ENCODE data around the gene NKX1-2. TPM values are rescaled to one million over a fixed set of nuclear protein-coding genes. Genes with fewer than 3 reads are reported as not detected.
"Not testable (repeated sequence)": the region's sequence is repeated elsewhere in the genome, so short reads cannot be mapped to it uniquely, and the experiment has no call there.

NKX1-2 gene
- total and polyA plus RNA-seq, 2 experiments from 2014 or later = 9.8 to 39.4 TPM

- Mint-ChIP-seq H3K4me3 (peak overlapping the region; percentile 77), H3K27ac (no peak overlapping the region), H3K4me1 (peaks cover 37% of the 10 kb centered on the region), H3K36me3 (ENCODE audit: low read depth) (peaks cover 12% of the 10 kb centered on the region), H3K9me3 (no peaks in the 10 kb centered on the region), H3K27me3 (ENCODE audit: insufficient read depth, low read depth, poor library complexity) (peaks cover 48% of the 10 kb centered on the region)
- no peaks in the 10 kb centered on the region for H3K36me3 ChIP-seq (ENCODE audit: insufficient read depth)
- no peaks in the 10 kb centered on the region for H3K9me2 ChIP-seq (ENCODE audit: insufficient read depth)
- peaks cover 23% of the 10 kb centered on the region for H3F3A ChIP-seq (replicated peaks; ENCODE audit: low read depth)
- DNase-seq (ENCODE audit: low spot score) = peak; percentile 61
- H3K27ac ChIP-seq (ENCODE audit: low read depth) = no peak overlapping the region
- H4K20me1 ChIP-seq (replicated peaks; ENCODE audit: insufficient read depth) = peaks cover 5% of the 10 kb centered on the region; the same call in 1 of the 2 replicates
- peaks cover 52% of the 10 kb centered on the region for H3K27me3 ChIP-seq (ENCODE audit: insufficient read depth)
- H3K4me3 ChIP-seq = peak overlapping the region; percentile 81
- TF ChIP-seq, protein P1, sequence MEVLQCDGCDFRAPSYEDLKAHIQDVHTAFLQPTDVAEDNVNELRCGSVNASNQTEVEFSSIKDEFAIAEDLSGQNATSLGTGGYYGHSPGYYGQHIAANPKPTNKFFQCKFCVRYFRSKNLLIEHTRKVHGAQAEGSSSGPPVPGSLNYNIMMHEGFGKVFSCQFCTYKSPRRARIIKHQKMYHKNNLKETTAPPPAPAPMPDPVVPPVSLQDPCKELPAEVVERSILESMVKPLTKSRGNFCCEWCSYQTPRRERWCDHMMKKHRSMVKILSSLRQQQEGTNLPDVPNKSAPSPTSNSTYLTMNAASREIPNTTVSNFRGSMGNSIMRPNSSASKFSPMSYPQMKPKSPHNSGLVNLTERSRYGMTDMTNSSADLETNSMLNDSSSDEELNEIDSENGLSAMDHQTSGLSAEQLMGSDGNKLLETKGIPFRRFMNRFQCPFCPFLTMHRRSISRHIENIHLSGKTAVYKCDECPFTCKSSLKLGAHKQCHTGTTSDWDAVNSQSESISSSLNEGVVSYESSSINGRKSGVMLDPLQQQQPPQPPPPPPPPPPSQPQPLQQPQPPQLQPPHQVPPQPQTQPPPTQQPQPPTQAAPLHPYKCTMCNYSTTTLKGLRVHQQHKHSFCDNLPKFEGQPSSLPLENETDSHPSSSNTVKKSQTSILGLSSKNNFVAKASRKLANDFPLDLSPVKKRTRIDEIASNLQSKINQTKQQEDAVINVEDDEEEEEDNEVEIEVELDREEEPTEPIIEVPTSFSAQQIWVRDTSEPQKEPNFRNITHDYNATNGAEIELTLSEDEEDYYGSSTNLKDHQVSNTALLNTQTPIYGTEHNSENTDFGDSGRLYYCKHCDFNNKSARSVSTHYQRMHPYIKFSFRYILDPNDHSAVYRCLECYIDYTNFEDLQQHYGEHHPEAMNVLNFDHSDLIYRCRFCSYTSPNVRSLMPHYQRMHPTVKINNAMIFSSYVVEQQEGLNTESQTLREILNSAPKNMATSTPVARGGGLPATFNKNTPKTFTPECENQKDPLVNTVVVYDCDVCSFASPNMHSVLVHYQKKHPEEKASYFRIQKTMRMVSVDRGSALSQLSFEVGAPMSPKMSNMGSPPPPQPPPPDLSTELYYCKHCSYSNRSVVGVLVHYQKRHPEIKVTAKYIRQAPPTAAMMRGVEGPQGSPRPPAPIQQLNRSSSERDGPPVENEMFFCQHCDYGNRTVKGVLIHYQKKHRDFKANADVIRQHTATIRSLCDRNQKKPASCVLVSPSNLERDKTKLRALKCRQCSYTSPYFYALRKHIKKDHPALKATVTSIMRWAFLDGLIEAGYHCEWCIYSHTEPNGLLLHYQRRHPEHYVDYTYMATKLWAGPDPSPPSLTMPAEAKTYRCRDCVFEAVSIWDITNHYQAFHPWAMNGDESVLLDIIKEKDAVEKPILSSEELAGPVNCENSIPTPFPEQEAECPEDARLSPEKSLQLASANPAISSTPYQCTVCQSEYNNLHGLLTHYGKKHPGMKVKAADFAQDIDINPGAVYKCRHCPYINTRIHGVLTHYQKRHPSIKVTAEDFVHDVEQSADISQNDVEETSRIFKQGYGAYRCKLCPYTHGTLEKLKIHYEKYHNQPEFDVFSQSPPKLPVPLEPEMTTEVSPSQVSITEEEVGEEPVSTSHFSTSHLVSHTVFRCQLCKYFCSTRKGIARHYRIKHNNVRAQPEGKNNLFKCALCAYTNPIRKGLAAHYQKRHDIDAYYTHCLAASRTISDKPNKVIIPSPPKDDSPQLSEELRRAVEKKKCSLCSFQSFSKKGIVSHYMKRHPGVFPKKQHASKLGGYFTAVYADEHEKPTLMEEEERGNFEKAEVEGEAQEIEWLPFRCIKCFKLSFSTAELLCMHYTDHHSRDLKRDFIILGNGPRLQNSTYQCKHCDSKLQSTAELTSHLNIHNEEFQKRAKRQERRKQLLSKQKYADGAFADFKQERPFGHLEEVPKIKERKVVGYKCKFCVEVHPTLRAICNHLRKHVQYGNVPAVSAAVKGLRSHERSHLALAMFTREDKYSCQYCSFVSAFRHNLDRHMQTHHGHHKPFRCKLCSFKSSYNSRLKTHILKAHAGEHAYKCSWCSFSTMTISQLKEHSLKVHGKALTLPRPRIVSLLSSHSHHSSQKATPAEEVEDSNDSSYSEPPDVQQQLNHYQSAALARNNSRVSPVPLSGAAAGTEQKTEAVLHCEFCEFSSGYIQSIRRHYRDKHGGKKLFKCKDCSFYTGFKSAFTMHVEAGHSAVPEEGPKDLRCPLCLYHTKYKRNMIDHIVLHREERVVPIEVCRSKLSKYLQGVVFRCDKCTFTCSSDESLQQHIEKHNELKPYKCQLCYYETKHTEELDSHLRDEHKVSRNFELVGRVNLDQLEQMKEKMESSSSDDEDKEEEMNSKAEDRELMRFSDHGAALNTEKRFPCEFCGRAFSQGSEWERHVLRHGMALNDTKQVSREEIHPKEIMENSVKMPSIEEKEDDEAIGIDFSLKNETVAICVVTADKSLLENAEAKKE (CRISPR knock-in tag; IDR thresholded peaks at IDR 0.05) = no peak
- TF ChIP-seq ZNF331 (CRISPR knock-in tag; IDR thresholded peaks at IDR 0.05; ENCODE audit: low read depth) (no peak), EZH2phosphoT487 (IDR thresholded peaks at IDR 0.05; ENCODE audit: unreplicated experiment) (no peak), POLR2AphosphoS5 (IDR thresholded peaks at IDR 0.05; ENCODE audit: low read depth) (peak; percentile 36; the same call in 1 of the 2 replicates)
- no peak; the same call in 2 of the 3 replicates for ATAC-seq
- H3K4me1 ChIP-seq (ENCODE audit: insufficient read depth) = peaks cover 33% of the 10 kb centered on the region
- no peaks in the 10 kb centered on the region; the same call in 1 of the 2 replicates for H3K79me2 ChIP-seq (replicated peaks; ENCODE audit: insufficient read depth)
- no peak overlapping the region for H2AFZ ChIP-seq
- H3K4me2 ChIP-seq = peak overlapping the region; percentile 99
Observed at GRCh38 chr10:124446830-124447750, 2.7 kb downstream of the NKX1-2 start.

DNA sequence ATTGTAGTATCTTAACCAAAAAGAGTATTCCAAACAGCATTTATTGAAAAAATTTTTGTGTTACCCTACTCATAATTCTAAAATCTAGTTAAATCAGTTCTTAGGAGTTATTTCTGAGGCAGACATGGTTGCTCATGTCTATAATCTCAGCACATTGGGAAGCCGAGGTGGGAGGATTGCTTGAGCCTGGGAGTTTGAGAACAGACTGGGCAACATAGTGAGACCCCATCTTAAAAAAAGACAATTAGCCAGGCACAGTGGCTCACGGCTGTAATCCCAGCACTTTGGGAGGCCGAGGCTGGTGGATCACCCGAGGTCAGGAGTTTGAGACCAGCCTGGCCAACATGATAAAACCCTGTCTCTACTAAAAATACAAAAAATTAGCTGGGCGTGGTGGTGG lies 8.1 kb downstream of the NKX1-2 start:
- H3K9me2 ChIP-seq (ENCODE audit: insufficient read depth); H3K79me2 ChIP-seq (replicated peaks; ENCODE audit: insufficient read depth); H3K27me3 Mint-ChIP-seq (ENCODE audit: insufficient read depth, low read depth, poor library complexity); H4K20me1 ChIP-seq (replicated peaks; ENCODE audit: insufficient read depth); H3K36me3 ChIP-seq (ENCODE audit: insufficient read depth); H3K27ac ChIP-seq (ENCODE audit: low read depth); H3K4me3 ChIP-seq; DNase-seq (ENCODE audit: low spot score); H3K36me3 Mint-ChIP-seq (ENCODE audit: low read depth); H3K4me3 Mint-ChIP-seq; H3K4me2 ChIP-seq; H3K27ac Mint-ChIP-seq; H3K9me3 Mint-ChIP-seq; H3K4me1 ChIP-seq (ENCODE audit: insufficient read depth); H3K4me1 Mint-ChIP-seq; H3F3A ChIP-seq (replicated peaks; ENCODE audit: low read depth); H2AFZ ChIP-seq; ATAC-seq: not testable (repeated sequence)
- H3K27me3 ChIP-seq (ENCODE audit: insufficient read depth) = peaks cover 11% of the 10 kb centered on the region

All from GM23338 (cell line).